Measurements from ENCODE around the gene XRCC4. TPM values are rescaled to one million over a fixed set of nuclear protein-coding genes. Genes with fewer than 3 reads are reported as not detected.

The XRCC4 gene
- total and polyA plus RNA-seq, 12 donors, result 2.4 to 15.8 (median 6.3) TPM

DNA sequence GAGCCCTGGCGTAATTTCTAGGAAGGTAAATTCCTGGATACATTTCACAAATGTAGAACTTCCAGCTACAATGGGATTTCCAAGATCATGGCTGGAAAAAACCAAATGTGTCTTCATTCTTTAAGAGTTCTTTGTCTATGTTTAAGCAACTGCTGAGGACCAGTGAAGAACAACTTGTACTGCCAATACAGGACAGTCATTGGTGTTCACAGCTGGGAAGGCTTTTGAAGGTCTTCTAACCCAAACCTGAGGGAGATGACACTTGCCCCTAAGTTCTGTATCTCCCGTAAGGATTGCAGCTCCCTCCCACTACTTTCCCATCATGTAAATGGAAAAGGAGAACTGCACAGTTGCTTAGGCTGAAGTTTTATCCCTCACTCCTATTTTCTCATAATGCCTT, 28.5 kb upstream of the XRCC4 start:
- intact Hi-C loops (cut with DNase I), result no loop called here
- no peaks in the 10 kb centered on the region for H3K9me3 ChIP-seq (replicated peaks in 1 of 3)
- no peak for DNase-seq
- no peaks in the 10 kb centered on the region for H3K4me1 ChIP-seq (replicated peaks in 1 of 2)
- H3K36me3 ChIP-seq (replicated peaks in 1 of 2), result no peaks in the 10 kb centered on the region
- TF ChIP-seq, protein P1, sequence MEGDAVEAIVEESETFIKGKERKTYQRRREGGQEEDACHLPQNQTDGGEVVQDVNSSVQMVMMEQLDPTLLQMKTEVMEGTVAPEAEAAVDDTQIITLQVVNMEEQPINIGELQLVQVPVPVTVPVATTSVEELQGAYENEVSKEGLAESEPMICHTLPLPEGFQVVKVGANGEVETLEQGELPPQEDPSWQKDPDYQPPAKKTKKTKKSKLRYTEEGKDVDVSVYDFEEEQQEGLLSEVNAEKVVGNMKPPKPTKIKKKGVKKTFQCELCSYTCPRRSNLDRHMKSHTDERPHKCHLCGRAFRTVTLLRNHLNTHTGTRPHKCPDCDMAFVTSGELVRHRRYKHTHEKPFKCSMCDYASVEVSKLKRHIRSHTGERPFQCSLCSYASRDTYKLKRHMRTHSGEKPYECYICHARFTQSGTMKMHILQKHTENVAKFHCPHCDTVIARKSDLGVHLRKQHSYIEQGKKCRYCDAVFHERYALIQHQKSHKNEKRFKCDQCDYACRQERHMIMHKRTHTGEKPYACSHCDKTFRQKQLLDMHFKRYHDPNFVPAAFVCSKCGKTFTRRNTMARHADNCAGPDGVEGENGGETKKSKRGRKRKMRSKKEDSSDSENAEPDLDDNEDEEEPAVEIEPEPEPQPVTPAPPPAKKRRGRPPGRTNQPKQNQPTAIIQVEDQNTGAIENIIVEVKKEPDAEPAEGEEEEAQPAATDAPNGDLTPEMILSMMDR (IDR thresholded peaks at IDR 0.05), result no peak
- no peak for TF ChIP-seq POLR2A (IDR thresholded peaks at IDR 0.05)
- no peak overlapping the region for H3K4me3 ChIP-seq
- H3K27me3 ChIP-seq, result no peaks in the 10 kb centered on the region
- WGBS, 4 donors, result 86 to 98% (median 91%) methylated on average over 2 of the region's 2 CpGs
- H3K27ac ChIP-seq, result no peak overlapping the region

DNA sequence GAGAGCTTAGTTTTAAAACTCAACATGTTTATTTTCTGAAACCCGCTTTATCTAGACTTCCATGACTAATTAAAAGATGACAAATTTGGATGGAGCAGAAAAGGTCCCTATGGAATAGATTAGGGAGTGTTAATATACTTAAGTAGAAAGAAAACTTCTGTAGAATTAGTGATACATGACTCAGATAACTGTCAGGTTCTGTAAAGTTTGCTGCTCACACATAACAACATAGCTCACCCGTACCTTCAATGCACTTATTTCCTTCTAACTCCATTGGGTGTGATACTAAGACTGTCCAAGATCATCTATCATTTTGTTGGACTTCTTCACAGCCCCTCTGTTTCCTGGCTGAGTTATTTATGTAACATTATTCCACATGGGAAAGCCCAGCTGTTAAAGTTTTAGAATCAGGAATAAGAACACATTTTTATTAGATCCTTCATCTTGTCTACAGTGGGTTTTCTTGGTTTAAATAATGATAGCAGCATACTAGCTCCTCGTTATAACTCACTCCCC, 27.9 kb upstream of the XRCC4 start:
- Histone ChIP-seq H3K27ac (no peak overlapping the region), H3K27me3 (no peaks in the 10 kb centered on the region), H3K9me3 (replicated peaks in 1 of 3) (no peaks in the 10 kb centered on the region), H3K4me1 (replicated peaks in 1 of 2) (no peaks in the 10 kb centered on the region), H3K36me3 (replicated peaks in 1 of 2) (no peaks in the 10 kb centered on the region), H3K4me3 (no peak overlapping the region)
- WGBS, 4 donors, result 78 to 81% (median 79%) methylated on average over 3 of the region's 3 CpGs
- intact Hi-C loops (cut with DNase I), result no loop called here
- no peak for DNase-seq
- no peak for TF ChIP-seq POLR2A (IDR thresholded peaks at IDR 0.05)
- TF ChIP-seq, protein P1 (IDR thresholded peaks at IDR 0.05), result no peak

DNA sequence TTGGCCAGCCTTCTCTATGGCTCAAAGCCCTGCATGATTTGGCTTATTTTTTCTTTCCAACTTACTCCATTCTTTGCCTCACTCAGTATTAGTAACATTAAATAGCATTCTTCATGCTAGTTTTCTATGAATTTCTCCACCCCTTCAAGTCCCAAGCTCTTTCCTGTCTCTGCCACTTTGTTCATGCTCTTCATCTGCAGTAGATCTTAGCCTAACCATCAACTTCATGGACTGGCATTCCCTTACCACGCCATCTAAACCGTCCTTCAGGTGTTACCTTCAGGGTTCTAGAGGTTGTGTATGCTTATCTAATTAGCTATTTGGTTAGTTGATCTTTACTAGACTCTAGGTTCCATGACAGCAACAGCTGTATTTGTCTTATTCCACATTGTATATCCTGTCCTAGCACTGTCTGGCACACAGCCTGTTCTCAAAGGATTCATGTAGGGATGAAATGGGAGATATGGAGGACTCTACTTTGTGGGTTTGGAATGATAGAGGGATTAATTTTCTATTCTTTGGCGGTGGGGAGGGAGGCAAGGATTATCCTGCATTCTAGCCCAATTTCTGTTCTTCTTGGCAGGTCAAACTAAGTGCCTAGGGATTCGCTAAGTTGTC, 26.5 kb upstream of the XRCC4 start:
- no peaks in the 10 kb centered on the region for H3K9me3 ChIP-seq (replicated peaks in 1 of 3)
- no peaks in the 10 kb centered on the region for H3K27me3 ChIP-seq
- H3K4me1 ChIP-seq (replicated peaks in 1 of 2), result no peaks in the 10 kb centered on the region
- TF ChIP-seq POLR2A (IDR thresholded peaks at IDR 0.05), result no peak
- TF ChIP-seq, protein P1 (IDR thresholded peaks at IDR 0.05), result no peak
- H3K4me3 ChIP-seq, result no peak overlapping the region
- 94 to 98% (median 96%) methylated on average over 4 of the region's 4 CpGs for WGBS, 4 donors
- no peaks in the 10 kb centered on the region for H3K36me3 ChIP-seq (replicated peaks in 1 of 2)
- intact Hi-C loops (cut with DNase I), result no loop called here
- H3K27ac ChIP-seq, result no peak overlapping the region
- DNase-seq, result no peak

DNA sequence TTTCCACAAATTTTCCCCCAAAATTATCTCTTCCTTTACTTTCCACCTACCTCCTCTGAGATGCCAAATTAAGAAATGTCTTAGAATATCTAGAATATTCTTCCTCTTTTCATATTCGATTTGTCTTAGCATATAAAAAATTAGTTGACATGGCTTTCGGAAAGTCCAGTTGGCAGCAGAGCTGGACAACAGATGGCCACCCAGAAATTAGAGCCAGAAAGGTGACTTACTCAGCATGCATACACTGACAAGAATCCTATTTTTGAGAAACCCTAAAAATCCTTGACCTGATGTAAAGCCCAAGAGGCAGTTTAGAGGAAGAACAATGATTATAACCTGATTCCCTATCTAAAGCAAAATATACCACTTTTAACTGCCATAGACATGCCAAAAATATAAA, 22.2 kb upstream of the XRCC4 start:
- no peak for DNase-seq
- Histone ChIP-seq H3K4me3 (no peak overlapping the region), H3K27me3 (no peaks in the 10 kb centered on the region), H3K9me3 (replicated peaks in 1 of 3) (no peaks in the 10 kb centered on the region), H3K36me3 (replicated peaks in 1 of 2) (no peaks in the 10 kb centered on the region), H3K27ac (no peak overlapping the region), H3K4me1 (replicated peaks in 1 of 2) (peaks cover 0 to 10% of the 10 kb centered on the region in 2 donors)
- TF ChIP-seq, protein P1 (IDR thresholded peaks at IDR 0.05), result no peak
- no peak for TF ChIP-seq POLR2A (IDR thresholded peaks at IDR 0.05)
- intact Hi-C loops (cut with DNase I), result no loop called here
- WGBS, 4 donors, result 86 to 92% (median 88%) methylated on average over 2 of the region's 2 CpGs

Data from adrenal gland (tissue), 12 donors.